Measurements from ENCODE around the gene EFL1.
A peak's percentile ranks its signal among the peaks of the same experiment; 100 is the strongest.

The EFL1 gene

DNA sequence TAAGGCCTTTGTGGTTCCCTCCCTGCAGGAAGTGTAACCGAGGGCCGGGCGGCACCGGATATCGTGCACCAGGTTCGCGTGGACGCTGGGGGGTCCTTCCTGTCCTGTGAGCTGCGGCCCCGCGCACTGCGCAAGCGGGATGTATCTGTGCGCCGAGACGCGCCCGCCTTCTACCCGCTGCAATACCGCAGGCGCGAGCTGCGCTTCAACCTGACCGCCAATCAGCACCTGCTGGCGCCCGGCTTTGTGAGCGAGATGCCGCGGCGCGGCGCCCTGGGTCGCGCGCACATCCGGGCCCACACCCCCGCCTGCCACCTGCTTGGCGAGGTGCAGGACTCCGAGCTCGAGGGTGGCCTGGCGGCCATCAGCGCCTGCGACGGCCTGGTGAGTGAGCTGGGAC lies 36.0 kb upstream of the EFL1 start:
- Histone ChIP-seq H2AFZ (ENCODE audit: low read depth, low read length) (no peak overlapping the region), H4K8ac (ENCODE audit: low read length) (no peak overlapping the region), H3K4ac (ENCODE audit: low read depth in 1 of 2, low read length in 2 of 2) (no peak overlapping the region), H3K4me2 (ENCODE audit: low read length, poor library complexity, severe bottlenecking) (no peak overlapping the region), H4K91ac (ENCODE audit: low read length) (no peak overlapping the region), H2AK5ac (ENCODE audit: low read length, severe bottlenecking) (no peak overlapping the region), H2BK15ac (ENCODE audit: low read depth, poor library complexity, severe bottlenecking) (no peak overlapping the region), H2BK5ac (ENCODE audit: low read depth, low read length, poor library complexity, severe bottlenecking) (no peak overlapping the region), H3K27me3 (ENCODE audit: control insufficient read depth in 1 of 2, insufficient read depth in 1 of 2, low read length in 2 of 2) (peaks cover 0 to 19% of the 10 kb centered on the region in 2 experiments), H3K18ac (ENCODE audit: low read depth in 1 of 2, low read length in 2 of 2) (no peak overlapping the region), H3K4me1 (ENCODE audit: control insufficient read depth, insufficient read depth, low read depth, low read length) (no peaks in the 10 kb centered on the region), H2BK12ac (ENCODE audit: low read length in 2 of 2) (no peak overlapping the region), H3K27ac (ENCODE audit: low read length, poor library complexity, severe bottlenecking) (no peak overlapping the region), H3K23ac (ENCODE audit: low read length in 2 of 2) (no peak overlapping the region), H2BK120ac (ENCODE audit: low read depth, low read length) (no peak overlapping the region), H3K4me3 (ENCODE audit: insufficient read depth in 1 of 2, low read depth in 1 of 2, low read length in 2 of 2) (no peak overlapping the region), H3K9ac (ENCODE audit: low read length) (no peak overlapping the region), H3K14ac (ENCODE audit: low read length in 2 of 2) (no peak overlapping the region), H3K36me3 (ENCODE audit: control insufficient read depth in 1 of 2, insufficient read depth in 2 of 2, low read depth in 1 of 2, low read length in 2 of 2) (no peaks in the 10 kb centered on the region), H3K79me1 (replicated peaks; ENCODE audit: low read length, poor library complexity, severe bottlenecking) (no peaks in the 10 kb centered on the region), H3K9me3 (ENCODE audit: control insufficient read depth, low read length) (no peaks in the 10 kb centered on the region)
- WGBS = 98% methylated on average over 41 of the region's 44 CpGs
- no peak for DNase-seq

DNA sequence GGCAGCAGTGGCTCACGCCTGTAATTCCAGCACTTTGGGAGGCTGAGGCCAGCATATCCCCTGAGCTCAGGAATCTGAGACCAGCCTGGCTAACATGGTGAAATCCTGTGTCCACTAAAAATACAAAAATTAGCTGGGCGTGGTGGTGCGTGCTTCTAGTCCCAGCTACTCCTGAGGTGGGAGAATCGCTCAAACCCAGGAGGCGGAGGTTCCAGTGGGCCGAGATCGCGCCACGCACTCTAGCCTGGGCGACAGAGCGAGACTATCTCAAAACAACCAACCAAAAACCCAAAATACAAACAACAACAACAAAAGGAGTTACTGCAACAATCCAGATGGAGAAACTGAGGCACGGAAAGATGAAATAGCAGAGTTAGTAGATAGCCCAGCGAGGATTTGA lies 35.5 kb upstream of the EFL1 start:
- no peak overlapping the region for H4K91ac ChIP-seq (ENCODE audit: low read length)
- H3K9me3 ChIP-seq (ENCODE audit: control insufficient read depth, low read length) = no peaks in the 10 kb centered on the region
- no peak overlapping the region for H3K27ac ChIP-seq (ENCODE audit: low read length, poor library complexity, severe bottlenecking)
- no peak overlapping the region for H3K23ac ChIP-seq (ENCODE audit: low read length in 2 of 2)
- no peak overlapping the region for H2BK120ac ChIP-seq (ENCODE audit: low read depth, low read length)
- no peaks in the 10 kb centered on the region for H3K4me1 ChIP-seq (ENCODE audit: control insufficient read depth, insufficient read depth, low read depth, low read length)
- no peak overlapping the region for H2AFZ ChIP-seq (ENCODE audit: low read depth, low read length)
- H3K36me3 ChIP-seq (ENCODE audit: control insufficient read depth in 1 of 2, insufficient read depth in 2 of 2, low read depth in 1 of 2, low read length in 2 of 2) = no peaks in the 10 kb centered on the region
- no peak overlapping the region for H3K4ac ChIP-seq (ENCODE audit: low read depth in 1 of 2, low read length in 2 of 2)
- H3K18ac ChIP-seq (ENCODE audit: low read depth in 1 of 2, low read length in 2 of 2) = no peak overlapping the region
- no peak overlapping the region for H3K4me2 ChIP-seq (ENCODE audit: low read length, poor library complexity, severe bottlenecking)
- WGBS = 98% methylated on average over 10 of the region's 13 CpGs
- no peaks in the 10 kb centered on the region for H3K79me1 ChIP-seq (replicated peaks; ENCODE audit: low read length, poor library complexity, severe bottlenecking)
- H3K9ac ChIP-seq (ENCODE audit: low read length) = no peak overlapping the region
- no peak overlapping the region for H2BK15ac ChIP-seq (ENCODE audit: low read depth, poor library complexity, severe bottlenecking)
- no peak overlapping the region for H3K4me3 ChIP-seq (ENCODE audit: insufficient read depth in 1 of 2, low read depth in 1 of 2, low read length in 2 of 2)
- H2BK5ac ChIP-seq (ENCODE audit: low read depth, low read length, poor library complexity, severe bottlenecking) = no peak overlapping the region
- no peak overlapping the region for H2AK5ac ChIP-seq (ENCODE audit: low read length, severe bottlenecking)
- DNase-seq = no peak
- no peak overlapping the region for H2BK12ac ChIP-seq (ENCODE audit: low read length in 2 of 2)
- H3K14ac ChIP-seq (ENCODE audit: low read length in 2 of 2) = no peak overlapping the region
- peaks cover 0 to 16% of the 10 kb centered on the region in 2 experiments for H3K27me3 ChIP-seq (ENCODE audit: control insufficient read depth in 1 of 2, insufficient read depth in 1 of 2, low read length in 2 of 2)
- peak overlapping the region; percentile 23 for H4K8ac ChIP-seq (ENCODE audit: low read length)

DNA sequence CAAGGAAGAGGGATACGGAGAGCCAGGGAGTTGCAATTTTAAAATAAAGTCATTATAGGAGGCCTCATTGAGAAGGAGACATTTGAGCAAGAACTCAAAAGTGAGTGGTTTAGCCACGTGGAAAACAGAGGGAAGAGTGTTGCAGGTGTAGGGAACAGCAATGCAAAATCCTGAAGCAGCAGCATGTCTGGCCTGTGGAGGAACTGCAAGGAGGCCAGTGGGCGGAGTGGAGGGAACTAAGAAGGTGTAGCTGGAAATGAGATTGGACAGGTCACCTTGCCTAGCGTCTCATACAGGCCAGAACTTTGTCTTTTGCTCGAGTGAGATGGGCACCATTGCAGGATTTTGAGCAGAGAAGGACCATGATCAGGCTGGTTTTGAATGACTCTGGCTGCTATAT lies 35.0 kb upstream of the EFL1 start:
- Histone ChIP-seq H2AK5ac (ENCODE audit: low read length, severe bottlenecking) (no peak overlapping the region), H3K27ac (ENCODE audit: low read length, poor library complexity, severe bottlenecking) (no peak overlapping the region), H3K79me1 (replicated peaks; ENCODE audit: low read length, poor library complexity, severe bottlenecking) (no peaks in the 10 kb centered on the region), H2BK15ac (ENCODE audit: low read depth, poor library complexity, severe bottlenecking) (no peak overlapping the region), H3K9me3 (ENCODE audit: control insufficient read depth, low read length) (no peaks in the 10 kb centered on the region), H2AFZ (ENCODE audit: low read depth, low read length) (no peak overlapping the region), H3K4ac (ENCODE audit: low read depth in 1 of 2, low read length in 2 of 2) (no peak overlapping the region), H4K8ac (ENCODE audit: low read length) (peak overlapping the region; percentile 23), H3K4me1 (ENCODE audit: control insufficient read depth, insufficient read depth, low read depth, low read length) (no peaks in the 10 kb centered on the region), H3K4me3 (ENCODE audit: insufficient read depth in 1 of 2, low read depth in 1 of 2, low read length in 2 of 2) (no peak overlapping the region), H3K36me3 (ENCODE audit: control insufficient read depth in 1 of 2, insufficient read depth in 2 of 2, low read depth in 1 of 2, low read length in 2 of 2) (no peaks in the 10 kb centered on the region), H3K9ac (ENCODE audit: low read length) (no peak overlapping the region), H3K23ac (ENCODE audit: low read length in 2 of 2) (no peak overlapping the region), H4K91ac (ENCODE audit: low read length) (no peak overlapping the region), H2BK12ac (ENCODE audit: low read length in 2 of 2) (no peak overlapping the region), H3K27me3 (ENCODE audit: control insufficient read depth in 1 of 2, insufficient read depth in 1 of 2, low read length in 2 of 2) (peaks cover 0 to 13% of the 10 kb centered on the region in 2 experiments), H3K4me2 (ENCODE audit: low read length, poor library complexity, severe bottlenecking) (no peak overlapping the region), H2BK120ac (ENCODE audit: low read depth, low read length) (no peak overlapping the region), H2BK5ac (ENCODE audit: low read depth, low read length, poor library complexity, severe bottlenecking) (no peak overlapping the region), H3K14ac (ENCODE audit: low read length in 2 of 2) (no peak overlapping the region), H3K18ac (ENCODE audit: low read depth in 1 of 2, low read length in 2 of 2) (no peak overlapping the region)
- DNase-seq = no peak
- 83% methylated on average over 5 of the region's 5 CpGs for WGBS

DNA sequence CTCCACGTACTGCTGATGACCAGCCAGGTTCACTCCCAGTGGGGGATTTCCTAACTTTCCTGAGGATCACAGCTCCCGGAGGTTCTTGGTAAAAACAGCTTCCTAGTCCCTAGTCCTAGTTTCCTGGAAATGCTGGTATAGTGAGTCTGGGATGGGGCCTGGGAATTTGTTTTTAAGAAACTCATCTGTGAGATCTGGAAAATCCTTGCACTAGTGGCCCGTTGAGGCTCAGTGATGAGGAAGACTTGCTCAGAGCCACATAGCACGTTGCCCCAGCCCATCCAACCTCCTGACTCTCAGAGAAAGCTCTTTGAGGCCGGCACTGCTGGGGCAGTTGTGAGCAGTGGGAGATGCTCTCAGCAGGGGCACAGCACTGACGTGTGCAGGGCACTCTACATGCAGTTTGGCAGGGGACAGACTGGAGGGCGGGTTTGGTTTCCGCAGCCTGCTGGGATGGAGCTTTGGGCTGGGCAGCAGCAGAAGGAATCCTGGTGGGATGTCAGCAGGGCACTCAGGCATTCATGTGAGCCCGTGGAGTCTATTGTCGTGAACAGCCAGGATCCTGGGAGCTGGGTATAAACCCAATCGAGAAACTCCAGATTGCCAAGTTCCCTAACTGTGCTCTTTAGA lies 31.6 kb upstream of the EFL1 start:
- no peak overlapping the region for H3K27ac ChIP-seq (ENCODE audit: low read length, poor library complexity, severe bottlenecking)
- no peak overlapping the region for H3K14ac ChIP-seq (ENCODE audit: low read length in 2 of 2)
- no peaks in the 10 kb centered on the region for H3K79me1 ChIP-seq (replicated peaks; ENCODE audit: low read length, poor library complexity, severe bottlenecking)
- H3K9me3 ChIP-seq (ENCODE audit: control insufficient read depth, low read length) = no peaks in the 10 kb centered on the region
- no peak overlapping the region for H3K18ac ChIP-seq (ENCODE audit: low read depth in 1 of 2, low read length in 2 of 2)
- no peaks in the 10 kb centered on the region for H3K4me1 ChIP-seq (ENCODE audit: control insufficient read depth, insufficient read depth, low read depth, low read length)
- no peak overlapping the region for H3K23ac ChIP-seq (ENCODE audit: low read length in 2 of 2)
- no peak overlapping the region for H3K4me2 ChIP-seq (ENCODE audit: low read length, poor library complexity, severe bottlenecking)
- DNase-seq = no peak
- no peak overlapping the region for H4K8ac ChIP-seq (ENCODE audit: low read length)
- no peak overlapping the region for H2BK120ac ChIP-seq (ENCODE audit: low read depth, low read length)
- H3K27me3 ChIP-seq (ENCODE audit: control insufficient read depth in 1 of 2, insufficient read depth in 1 of 2, low read length in 2 of 2) = peaks cover 0 to 9% of the 10 kb centered on the region in 2 experiments
- no peak overlapping the region for H3K4ac ChIP-seq (ENCODE audit: low read depth in 1 of 2, low read length in 2 of 2)
- no peak overlapping the region for H3K9ac ChIP-seq (ENCODE audit: low read length)
- H4K91ac ChIP-seq (ENCODE audit: low read length) = no peak overlapping the region
- H3K36me3 ChIP-seq (ENCODE audit: control insufficient read depth in 1 of 2, insufficient read depth in 2 of 2, low read depth in 1 of 2, low read length in 2 of 2) = no peaks in the 10 kb centered on the region
- no peak overlapping the region for H2AFZ ChIP-seq (ENCODE audit: low read depth, low read length)
- H2BK12ac ChIP-seq (ENCODE audit: low read length in 2 of 2) = no peak overlapping the region
- no peak overlapping the region for H2AK5ac ChIP-seq (ENCODE audit: low read length, severe bottlenecking)
- no peak overlapping the region for H2BK5ac ChIP-seq (ENCODE audit: low read depth, low read length, poor library complexity, severe bottlenecking)
- no peak overlapping the region for H2BK15ac ChIP-seq (ENCODE audit: low read depth, poor library complexity, severe bottlenecking)
- 61% methylated on average over 11 of the region's 11 CpGs for WGBS
- no peak overlapping the region for H3K4me3 ChIP-seq (ENCODE audit: insufficient read depth in 1 of 2, low read depth in 1 of 2, low read length in 2 of 2)
